Smooth muscle cell of the brain vasculature (primary cell): ENCODE data around the gene CA11.
A peak's percentile ranks its signal among the peaks of the same experiment; 100 is the strongest.
"Not testable (repeated sequence)": the region's sequence is repeated elsewhere in the genome, so short reads cannot be mapped to it uniquely, and the experiment has no call there.

Source experiments
- DNase-seq: peaks from one replicate; pipeline ENCODE4 v3.0.0-alpha.2; 2012; ENCODE audit warnings: low read depth, low spot score

Gene CA11

DNA sequence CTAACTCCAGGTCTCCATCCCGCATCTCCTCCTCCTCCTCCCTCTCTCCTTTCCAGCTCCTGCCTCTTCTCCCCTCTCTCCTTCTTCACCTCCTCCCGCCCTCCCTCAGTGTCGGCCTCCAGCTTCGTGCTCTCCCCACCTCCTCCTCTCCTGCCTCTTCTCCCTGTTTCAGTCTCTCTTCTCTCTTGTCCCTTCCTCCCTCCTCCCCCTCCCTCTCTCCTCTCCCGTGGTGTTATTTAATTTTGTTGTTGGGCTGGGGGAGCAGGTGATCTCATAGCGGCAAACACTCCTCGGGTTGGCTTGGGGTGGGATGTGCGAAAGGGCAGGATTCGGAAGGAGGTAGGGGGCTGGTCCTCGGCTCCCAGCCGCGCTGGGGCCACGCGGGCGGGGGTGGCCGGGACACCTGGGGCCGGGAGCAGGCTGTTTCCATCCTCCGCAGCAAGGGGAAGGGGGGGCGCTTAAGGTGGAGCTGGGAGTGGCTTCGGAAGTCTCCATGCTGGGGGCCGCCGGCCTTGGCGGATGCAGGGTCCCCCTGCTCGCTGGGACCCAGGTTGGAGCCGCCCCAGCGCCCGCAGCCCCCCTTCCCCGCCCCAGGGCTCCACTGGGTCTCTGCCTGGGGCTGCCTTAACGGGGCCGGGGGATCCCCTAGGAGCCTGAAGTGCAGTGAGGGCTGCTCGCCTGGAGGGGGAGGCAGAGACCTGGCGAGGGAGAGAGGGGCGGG lies at the start of gene CA11:
Gene CA11, minus strand, starts transcription at position 187 of the 721 bp plus-strand sequence. CDS start 555 bp downstream, outside the sequence.
- peak; percentile 77 for DNase-seq

DNA sequence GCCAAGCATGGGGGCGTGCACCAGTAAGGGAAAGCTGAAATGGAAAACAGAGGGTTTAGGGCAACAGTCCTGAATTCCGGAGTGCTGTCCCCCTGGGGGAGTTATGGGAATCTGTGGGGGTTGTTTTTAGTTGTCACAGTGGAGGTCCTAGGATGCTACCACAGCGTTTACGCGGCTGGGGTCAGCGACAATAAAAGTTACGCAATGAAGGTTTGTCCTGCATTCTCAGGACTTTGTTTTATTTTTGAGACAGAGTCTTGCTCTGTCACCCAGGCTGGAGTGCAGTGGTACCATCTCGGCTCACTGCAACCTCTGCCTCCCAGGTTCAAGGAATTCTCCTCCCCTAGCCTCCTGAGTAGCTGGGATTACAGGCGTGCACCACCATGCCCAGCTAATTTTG lies 47.6 kb upstream of the CA11 start:
- DNase-seq = not testable (repeated sequence)

DNA sequence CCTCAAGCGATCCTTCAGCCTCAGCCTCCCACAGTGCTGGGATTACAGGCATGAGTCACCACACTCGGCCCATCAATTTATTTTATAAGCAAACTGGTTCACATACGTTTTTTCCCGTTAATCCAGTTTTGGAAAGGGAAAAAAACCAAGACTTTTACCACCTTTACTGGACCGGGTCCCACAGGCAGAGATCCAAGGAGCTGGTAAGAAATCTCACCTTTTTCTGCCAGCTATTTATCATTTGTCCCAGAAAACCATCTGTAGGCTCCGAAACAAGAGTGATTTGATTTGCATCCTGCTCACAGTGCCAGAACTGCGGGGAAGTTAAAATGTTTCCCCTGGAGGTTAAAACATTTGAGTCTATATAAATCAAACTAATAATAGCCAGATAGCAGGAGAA lies 43.5 kb upstream of the CA11 start:
- no peak for DNase-seq

DNA sequence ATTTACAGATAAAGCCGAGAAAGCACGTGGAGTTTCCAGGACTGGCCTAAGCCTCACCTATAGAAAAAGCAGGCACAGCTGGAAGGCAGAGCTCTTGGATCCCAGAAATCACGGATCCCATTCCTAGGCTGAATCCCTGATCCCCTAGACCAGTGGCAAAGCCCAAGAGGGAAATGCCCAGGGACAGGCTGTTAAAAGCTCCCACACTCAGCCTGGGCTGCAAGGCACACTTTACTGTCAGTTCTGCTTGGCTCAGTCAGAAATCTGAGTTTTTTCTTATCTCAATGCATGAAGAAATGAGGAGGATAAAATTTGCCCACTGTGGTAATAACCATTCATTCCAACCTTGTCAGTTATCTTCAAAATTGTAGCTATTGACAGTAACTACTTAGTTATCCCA lies 41.8 kb upstream of the CA11 start:
- DNase-seq = no peak

DNA sequence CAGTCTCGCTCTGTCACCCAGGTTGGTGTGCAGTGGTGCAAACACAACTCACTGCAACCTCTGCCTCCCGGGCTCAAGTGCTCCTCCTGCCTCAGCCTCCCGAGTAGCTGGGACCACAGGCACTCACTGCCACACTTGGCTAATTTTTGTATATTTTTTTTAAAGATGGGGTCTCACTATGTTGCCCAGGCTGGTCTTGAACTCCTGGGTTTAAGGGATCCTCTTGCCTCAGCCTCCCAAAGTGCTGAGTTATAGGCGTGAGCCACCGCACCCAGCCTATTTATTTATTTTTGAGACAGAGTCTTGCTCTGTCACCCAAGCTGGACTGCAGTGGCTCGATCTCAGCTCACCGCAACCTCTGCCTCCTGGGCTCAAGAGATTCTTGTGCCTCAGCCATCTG lies 40.6 kb upstream of the CA11 start:
- DNase-seq = not testable (repeated sequence)

DNA sequence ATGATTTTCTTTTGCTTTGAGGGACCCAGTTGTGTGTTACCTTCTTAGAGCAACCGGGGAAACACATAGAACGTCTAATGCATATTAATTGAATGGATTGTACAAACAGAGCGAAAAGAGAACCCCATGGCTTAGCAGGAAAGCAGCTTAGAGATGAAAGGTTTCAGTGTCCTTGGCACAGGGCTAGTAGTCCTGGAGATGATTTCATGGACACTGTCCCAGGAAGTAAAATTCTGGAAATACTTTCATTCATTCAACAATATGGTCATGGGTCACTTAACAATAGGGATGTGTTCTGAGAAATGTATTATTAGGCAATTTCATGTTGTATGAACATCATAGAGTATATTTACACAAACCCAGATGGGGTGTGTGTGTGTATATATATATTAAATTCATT lies 40.1 kb upstream of the CA11 start:
- DNase-seq = no peak

DNA sequence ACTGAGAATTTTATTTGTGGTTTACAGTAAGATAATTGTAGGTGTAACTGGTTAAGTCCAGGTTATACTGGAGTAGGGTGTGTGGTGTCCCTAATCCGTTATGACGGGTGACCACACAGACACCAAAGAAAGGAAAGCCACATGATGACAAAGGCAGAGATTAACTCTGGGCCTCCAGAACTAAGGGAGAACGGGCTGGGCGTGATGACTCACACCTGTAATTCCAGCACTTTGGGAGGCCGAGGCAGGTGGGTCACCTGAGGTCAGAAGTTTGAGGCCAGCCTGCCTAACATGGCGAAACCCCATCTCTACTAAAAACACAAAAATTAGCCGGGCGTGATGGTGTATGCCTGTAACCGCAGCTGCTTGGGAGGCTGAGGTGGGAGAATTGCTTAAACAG lies 39.6 kb upstream of the CA11 start:
- DNase-seq = no peak

DNA sequence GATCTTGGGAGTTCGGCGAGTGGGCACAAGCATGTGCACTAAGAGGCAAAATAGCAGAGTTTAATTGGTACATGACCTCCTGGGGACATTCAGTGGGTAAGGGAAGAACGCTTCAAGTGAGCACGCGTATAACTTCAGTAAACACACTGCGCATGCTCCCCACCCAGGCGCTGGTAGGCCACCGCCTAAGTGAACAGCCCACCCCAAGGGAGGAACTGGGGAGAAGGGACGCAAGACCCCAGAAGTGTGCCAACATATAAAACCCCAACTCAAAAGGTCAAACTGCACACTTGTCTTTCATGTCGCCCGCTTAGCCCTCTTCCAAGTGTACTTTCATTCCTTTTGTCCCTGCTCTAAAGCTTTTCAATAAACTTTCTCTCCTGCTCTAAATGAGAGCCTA lies 37.4 kb upstream of the CA11 start:
- no peak for DNase-seq

DNA sequence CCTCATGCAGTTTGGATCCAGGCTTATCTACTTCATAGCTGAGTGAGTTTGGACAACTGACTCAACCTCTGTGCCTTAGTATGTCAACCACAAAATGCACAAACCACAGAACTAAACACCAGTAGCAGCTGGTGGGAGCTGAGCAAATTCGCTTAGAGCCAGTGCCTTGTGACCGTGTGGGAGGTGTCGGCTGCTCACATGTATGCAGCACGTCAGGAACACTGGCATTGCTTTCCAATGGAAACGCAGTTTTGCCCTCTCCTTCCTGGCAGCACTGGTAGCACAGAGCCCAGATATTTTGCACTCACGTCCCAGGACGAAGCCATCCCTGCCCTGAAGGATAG lies 35.1 kb upstream of the CA11 start:
- no peak for DNase-seq

DNA sequence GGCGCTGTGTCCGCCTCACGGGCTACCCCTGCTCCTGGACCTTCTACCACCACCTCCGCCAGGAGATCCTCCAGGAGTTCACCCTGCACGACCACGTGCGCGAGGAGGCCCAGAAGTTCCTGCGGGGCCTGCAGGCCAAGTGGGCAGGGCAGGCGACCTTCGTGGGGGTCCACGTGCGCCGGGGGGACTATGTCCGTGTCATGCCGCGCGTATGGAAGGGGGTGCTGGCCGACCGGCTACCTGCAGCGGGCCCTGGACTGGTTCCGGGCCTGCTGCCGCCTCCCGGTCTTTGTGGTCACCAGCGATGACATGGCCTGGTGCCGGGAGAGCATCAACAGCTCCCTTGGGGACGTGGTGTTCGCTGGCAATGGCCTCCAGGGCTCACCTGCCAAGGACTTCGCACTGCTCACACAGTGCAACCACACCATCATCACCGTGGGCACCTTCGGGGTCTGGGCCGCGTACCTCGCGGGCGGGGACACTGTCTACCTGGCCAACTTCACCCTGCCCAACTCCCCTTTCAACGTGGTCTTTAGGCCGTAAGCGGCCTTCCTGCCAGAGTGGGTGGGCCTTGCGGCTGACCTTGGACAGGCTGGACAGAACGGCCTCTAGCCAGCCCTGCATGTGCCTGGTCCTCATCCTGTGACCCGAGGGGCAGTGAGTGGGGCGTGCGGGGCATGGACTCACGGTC lies 34.6 kb upstream of the CA11 start:
- no peak for DNase-seq

DNA sequence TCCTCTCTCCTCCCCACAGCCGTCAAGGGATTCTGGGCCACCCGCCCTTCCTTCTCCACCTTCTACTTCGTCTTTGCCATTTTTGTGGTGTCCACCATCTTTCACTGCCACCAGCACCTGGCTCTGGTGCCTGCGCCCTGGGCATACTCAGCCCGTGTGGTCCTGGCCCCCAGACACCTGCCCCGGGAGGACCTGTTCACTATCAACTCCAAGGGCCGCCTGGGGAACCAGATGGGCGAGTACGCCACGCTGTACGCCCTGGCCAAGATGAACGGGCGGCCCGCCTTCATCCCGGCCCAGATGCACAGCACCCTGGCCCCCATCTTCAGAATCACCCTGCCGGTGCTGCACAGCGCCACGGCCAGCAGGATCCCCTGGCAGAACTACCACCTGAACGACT lies 34.0 kb upstream of the CA11 start:
- not testable (repeated sequence) for DNase-seq

DNA sequence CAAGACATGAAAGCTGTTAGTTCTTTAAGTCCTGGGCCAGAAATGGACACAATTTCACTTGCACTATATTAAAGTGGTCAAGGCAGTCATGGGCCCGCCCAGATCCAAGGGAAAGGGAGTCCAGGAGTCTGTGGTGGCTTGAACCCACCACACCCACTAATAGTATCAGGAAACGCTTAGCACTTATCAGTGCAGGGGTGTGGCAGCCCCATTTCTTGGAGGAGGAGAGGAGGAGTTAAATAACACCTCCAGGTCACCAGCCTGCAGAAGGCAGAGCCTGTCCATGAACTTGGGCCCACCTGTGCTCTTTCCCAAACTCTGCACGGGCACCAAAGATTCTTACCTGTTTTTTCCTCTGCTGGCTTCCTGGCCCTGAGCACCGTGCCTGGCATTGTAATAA lies 32.2 kb upstream of the CA11 start:
- DNase-seq = no peak

DNA sequence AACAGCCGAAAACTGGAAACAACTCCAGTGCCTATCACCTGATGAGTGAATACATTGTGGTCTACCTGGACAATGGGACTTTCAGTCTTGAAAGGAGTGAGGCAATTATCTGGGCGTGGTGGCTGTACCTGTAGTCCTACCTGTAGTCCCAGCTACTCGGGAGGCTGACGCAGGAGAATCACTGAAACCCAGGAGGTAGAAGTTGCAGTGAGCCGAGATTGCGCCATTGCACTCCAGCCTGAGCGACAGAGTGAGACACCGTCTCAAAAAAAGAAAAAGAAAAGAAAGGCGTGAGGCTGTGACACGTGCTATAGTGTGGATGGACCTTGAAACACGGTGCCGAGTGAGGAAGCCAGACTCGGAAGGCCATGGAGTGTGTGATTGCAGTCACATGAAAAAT lies 30.9 kb upstream of the CA11 start:
- DNase-seq = no peak

DNA sequence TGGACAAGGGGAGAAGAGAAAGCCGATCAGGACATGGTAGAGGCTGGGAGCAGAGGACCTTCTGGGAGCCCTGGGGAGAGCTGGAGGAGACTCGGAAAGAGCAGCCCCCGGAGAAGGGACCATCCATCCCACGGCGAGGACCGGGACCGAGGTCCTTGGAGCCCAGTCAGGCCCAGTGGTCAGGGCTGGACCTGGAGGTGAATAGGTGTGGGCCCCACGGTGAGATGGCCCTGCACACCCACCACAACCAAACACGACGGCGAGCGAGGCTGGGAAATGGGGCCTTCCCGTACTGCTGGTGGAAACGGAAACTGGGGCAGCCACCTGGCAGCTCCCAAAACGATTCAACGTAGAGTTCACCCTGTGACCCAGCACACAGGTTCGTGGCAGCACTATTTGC lies 30.5 kb upstream of the CA11 start:
- DNase-seq = no peak

DNA sequence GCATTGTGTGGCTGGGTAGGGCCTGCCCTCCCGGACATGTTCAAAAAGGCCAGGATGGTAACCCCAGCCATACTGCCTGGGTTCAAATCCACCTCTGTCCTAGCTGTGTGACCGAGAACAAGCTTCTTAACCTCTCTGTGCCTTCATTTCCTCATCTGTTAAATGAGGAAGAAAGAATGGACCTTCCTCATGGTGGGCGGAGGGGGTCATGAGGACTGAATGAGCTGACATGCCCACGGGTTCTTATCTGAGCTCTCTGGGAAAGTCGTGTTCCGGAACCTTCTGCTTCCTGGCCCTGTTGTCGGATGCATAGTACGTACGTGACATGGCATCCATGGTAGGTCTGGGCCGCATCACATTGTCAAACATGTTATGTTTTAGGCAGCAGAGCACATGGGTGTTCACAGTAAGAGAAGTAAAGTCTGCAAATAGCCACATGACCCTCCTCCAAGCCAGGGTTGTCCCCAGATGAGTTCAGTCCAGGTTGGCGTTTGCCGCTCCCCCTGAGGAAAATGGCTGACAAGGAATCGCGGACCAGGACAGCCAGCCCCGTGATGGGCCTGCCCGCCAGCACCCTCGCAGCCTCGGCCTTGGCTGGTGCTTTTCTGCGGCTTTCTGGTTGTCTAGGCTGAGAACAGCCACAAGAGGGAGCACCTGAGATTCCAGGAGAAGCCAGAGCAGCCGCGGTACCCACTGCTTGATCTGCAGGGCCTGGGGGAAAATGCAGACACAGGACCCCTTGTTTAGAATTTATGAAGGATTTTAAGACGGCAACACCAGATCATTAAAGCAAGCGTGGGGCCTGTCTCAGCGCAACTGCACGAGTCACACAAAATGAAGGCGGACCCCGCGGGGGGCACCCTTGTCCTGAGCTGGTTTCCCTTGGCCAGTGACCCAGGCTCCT lies 29.2 kb upstream of the CA11 start:
- DNase-seq = peak; percentile 57

DNA sequence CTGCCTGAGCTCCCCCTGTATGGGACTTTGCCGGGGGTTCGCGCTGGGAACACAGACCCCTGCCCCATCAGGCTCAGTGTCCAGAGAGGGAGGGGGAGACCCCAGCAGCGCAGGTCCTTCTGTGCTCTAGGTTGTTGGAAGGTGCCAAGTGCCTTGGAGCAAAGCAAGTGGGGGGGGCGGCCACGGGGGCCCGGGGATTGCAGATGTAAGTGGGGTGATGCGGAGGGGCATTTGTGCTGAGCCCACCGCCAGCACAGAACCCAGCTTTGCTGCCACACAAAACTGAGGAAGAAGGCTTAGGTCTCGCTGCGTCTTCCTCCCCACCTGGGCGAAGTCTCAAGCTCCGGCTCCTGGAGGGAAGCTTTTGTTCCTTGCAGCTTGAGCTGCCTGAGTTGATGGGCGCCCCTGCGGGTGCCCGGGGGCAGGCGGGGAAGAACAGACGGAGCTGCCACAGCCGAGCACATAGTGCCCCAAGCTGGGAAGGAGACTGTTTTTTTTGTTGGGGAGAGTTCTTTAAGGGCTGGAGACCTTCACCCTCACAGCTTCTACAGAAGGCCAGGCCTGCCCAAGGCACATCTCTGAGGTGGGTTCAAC lies 28.3 kb upstream of the CA11 start:
- DNase-seq = no peak

DNA sequence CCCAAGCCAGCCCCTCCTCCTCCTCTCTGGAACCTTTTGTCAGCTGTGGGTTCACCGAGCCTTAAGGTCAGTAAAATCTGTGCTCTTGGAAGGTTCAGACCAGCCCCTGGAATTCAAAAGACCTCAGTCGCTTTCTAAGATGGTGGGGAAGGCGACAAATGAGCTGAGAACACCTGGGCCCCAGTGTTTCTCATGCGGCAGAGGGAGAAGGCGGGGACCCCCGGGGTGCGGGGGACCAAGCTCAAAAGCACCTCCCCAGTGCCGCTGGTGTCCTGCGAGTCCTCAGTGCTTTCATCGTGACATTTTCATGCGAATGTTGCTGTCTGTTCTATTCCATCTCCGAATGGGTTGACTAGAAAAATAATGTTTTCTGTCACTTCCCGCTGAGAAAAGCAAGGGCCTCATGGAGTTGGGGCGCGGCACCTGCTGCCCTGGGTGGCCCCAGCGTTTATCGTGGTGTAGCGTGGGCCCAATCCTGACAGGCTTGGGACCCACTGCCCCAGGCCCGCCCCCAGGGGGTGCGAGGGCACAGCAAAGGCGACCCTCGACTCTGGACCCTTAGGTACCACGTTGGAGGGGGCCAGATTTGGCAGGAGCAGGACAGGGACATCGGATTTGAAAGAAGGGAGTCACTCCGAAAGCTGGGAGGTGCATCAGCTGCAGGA lies 27.6 kb upstream of the CA11 start:
- no peak for DNase-seq

DNA sequence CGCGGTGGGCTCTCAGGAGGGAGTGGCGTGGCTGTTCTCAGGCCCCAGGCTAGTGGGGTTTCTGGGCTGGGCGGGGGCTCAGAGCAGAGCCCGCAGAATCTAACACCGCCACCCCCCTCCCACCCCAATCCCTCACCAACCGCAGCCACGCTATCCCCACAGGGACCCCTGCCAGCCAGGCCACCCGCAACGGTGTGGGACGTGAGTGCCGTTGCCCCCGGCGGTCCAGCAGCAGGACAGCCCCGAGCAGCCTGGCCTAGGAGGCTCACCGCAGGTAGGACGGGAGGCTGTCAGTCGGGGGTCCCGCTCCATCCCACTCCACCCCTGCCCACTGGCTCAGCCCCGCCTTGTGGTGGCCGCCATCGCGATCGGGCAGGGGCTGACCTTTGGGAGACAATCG lies 27.0 kb upstream of the CA11 start, which contains the start of gene NTN5:
Gene NTN5, minus strand, starts transcription at position 24 of the 400 bp plus-strand sequence. CDS start 2,031 bp downstream, outside the sequence.
- no peak for DNase-seq

DNA sequence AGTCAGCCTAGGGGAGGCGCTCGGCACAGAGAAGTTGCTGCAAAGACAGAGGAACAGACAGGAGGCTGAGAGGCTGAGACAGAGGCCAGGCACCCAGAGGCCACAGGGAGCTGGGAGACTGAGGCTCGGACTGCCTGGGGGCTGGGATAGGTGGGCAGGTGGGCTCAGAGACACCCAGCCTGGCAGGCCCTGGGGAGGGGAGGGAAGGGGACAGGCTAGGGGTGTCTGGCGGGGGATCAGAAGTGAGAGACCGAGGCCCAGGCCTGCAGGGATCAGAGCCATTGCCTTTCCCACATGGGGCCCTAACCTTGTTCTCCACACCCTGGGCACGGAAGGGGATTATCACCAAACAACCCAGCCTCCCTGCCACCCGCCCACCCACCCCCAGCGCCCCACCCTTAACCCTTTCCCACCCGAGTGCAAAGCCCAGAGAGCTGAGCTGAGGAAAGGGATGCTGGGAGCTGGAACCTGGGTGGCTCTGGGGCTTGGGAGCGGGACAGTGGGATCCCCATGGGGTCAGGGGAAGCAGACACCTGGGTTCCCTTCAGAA lies 25.5 kb upstream of the CA11 start:
- DNase-seq = no peak

DNA sequence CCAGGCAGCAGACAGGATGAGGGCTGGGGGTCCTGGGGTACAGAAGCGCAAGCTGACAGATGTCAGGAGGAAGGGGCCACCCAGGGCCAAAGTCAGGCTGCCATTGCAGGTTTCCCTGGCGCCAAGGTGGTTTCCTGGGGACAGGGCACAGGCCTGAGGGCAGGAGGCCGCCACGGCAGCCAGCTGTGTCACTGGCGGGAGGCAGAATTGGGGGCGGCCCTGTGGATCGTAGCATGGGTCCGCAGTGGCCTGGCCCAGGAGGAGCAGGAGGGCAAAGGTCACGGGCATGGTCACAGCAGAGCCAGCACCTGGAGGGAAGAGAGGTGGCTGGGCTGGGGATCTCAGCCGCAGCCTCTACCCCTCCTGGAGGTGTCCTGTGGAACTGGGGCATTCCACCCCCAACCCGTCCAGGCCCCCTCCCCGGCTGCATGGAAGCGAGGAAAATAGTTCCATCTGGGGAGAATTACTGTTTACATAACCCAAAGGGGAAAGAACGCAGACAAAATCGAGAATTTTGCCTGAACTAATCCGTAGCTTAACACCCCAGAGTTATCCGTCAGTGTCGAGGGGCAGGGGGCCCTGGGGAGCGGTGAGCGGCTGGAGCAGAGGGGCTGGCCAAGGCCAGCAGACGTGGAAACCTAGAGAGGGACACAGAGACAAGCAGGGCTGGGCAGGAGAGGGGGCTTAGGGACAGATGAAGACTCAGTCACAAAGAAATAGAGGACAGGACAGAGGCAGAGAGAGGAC lies 24.9 kb upstream of the CA11 start:
- no peak for DNase-seq
